Lower lobe of right lung (tissue), 2 donors: ENCODE data around the gene TUBGCP2. TPM values are rescaled to one million over a fixed set of nuclear protein-coding genes. Genes with fewer than 3 reads are reported as not detected.

Experiments
- ATAC-seq, 2 donors: fragments of 200-7000 bp; cut with Tn5 transposase; one replicate each; pipeline ENCODE4 v1.9.1; 2020 to 2022; ENCODE audit warnings: mild to moderate bottlenecking in 2 of 2, moderate library complexity in 2 of 2
- DNase-seq: peaks from one replicate; pipeline ENCODE4 v3.0.0-alpha.2; 2020
- H3K27ac ChIP-seq: fragments of 200-600 bp; one replicate; pipeline ENCODE4 v1.8.0; 2022
- H3K27me3 ChIP-seq: fragments of 200-600 bp; one replicate; pipeline ENCODE4 v1.8.0; 2022; ENCODE audit warnings: low read depth
- H3K36me3 ChIP-seq: fragments of 200-600 bp; one replicate; pipeline ENCODE4 v1.8.0; 2022; ENCODE audit warnings: mild to moderate bottlenecking
- H3K4me1 ChIP-seq: fragments of 200-600 bp; one replicate; pipeline ENCODE4 v1.8.0; 2022
- H3K4me3 ChIP-seq: fragments of 200-600 bp; one replicate; pipeline ENCODE4 v1.8.0; 2022; ENCODE audit warnings: mild to moderate bottlenecking
- H3K9me3 ChIP-seq: fragments of 200-600 bp; one replicate; pipeline ENCODE4 v1.8.0; 2022
- intact Hi-C: fragments of 100-400 bp; cut with DNase I; formaldehyde crosslinking; loops from one replicate; pipeline ENCODE4 v1.11.0; 2022
- total RNA-seq: library from RNA; stranded (reverse); fragmentation: NEBNext Ultra II Directional; extraction: Animal tissue kit (Norgen Biotek cat#: 25700); gene quantifications from one replicate; pipeline ENCODE4 v1.2.1, GENCODE V29; 2021
- TF ChIP-seq, protein P1 (sequence below): fragments of 200-600 bp; IDR thresholded peaks from one replicate; pipeline ENCODE4 v1.8.0; 2022; ENCODE audit warnings: antibody characterized with exemption, mild to moderate bottlenecking
- donor health status: DM: no; HTN: yes; CAD: no; lungs with severe emphysema.

The TUBGCP2 gene
- total RNA-seq, 1 donor from 2014 or later = 54.5 TPM

DNA sequence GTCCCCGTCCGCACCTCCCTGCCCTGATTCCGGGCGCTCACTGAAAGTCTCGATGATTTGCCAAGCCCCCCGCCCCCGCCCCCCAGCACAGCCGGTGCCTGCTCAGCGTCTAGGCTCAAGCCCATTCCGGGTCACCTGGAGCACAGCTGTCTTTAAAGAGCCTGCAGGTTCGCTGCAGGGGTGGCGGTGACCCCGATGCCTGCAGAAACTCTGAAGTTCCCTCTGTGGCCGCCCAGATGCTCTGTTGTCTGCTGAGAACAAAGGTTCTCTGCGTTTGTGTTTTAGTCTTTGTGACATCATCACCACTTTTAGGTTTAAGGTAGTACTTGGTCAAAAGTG is 70.2 kb downstream of the TUBGCP2 start:
- ATAC-seq = no peak
- Histone ChIP-seq H3K27me3 (peaks cover 85% of the 10 kb centered on the region), H3K4me3 (no peak overlapping the region), H3K4me1 (peaks cover 32% of the 10 kb centered on the region), H3K36me3 (no peaks in the 10 kb centered on the region), H3K9me3 (no peaks in the 10 kb centered on the region), H3K27ac (no peak overlapping the region)
- DNase-seq = no peak
- TF ChIP-seq, protein P1, sequence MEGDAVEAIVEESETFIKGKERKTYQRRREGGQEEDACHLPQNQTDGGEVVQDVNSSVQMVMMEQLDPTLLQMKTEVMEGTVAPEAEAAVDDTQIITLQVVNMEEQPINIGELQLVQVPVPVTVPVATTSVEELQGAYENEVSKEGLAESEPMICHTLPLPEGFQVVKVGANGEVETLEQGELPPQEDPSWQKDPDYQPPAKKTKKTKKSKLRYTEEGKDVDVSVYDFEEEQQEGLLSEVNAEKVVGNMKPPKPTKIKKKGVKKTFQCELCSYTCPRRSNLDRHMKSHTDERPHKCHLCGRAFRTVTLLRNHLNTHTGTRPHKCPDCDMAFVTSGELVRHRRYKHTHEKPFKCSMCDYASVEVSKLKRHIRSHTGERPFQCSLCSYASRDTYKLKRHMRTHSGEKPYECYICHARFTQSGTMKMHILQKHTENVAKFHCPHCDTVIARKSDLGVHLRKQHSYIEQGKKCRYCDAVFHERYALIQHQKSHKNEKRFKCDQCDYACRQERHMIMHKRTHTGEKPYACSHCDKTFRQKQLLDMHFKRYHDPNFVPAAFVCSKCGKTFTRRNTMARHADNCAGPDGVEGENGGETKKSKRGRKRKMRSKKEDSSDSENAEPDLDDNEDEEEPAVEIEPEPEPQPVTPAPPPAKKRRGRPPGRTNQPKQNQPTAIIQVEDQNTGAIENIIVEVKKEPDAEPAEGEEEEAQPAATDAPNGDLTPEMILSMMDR = no peak
- intact Hi-C loops = no loop called here

DNA sequence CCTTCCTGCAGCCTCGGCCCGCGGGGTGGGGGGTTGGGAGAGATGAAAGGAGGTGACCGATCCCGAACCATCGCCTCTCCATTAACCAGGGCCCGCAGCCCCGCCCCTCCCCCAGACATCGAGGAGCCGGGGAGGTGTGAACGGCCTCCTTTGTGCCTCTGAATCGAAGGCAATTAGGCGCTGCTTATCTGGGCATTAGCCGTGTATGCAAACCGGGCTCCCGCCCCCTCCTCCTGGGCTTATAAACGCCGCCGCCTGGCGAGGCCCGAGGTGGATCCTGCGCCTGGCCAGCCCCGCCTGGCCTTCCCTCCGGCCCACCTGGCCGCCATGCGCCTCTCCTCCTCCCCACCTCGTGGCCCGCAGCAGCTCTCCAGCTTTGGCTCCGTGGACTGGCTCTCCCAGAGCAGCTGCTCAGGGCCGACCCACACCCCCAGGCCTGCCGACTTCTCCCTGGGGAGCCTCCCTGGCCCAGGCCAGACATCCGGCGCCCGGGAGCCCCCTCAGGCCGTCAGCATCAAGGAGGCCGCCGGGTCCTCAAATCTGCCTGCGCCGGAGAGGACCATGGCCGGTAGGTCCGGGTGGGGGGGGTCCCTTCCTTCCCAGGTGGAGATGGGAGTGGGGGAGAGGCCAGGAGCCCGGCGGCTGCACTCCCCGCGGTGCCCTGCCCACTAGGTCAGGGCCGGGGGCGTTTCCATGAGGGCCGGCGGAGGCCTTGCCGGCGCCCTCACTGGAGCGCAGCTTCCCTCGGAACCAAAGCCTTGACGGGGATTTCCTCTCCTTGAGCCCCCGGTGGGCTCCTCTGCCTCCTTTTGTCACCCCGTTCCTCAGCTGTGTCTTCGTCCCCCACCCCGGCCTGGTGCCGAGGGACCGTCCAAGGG is 70.8 kb downstream of the TUBGCP2 start, which contains the start of gene VENTX:
Gene VENTX, plus strand, starts transcription at position 268 of the 878 bp plus-strand sequence. Its CDS starts 60 bp downstream, at position 328.
- no peak for DNase-seq
- ATAC-seq = no peak
- intact Hi-C loops = no loop called here
- Histone ChIP-seq H3K9me3 (no peaks in the 10 kb centered on the region), H3K27ac (no peak within 1 kb of the TSS), H3K4me3 (peak within 1 kb of the TSS; percentile 45), H3K36me3 (no peaks in the 10 kb centered on the region), H3K4me1 (peaks cover 32% of the 10 kb centered on the region), H3K27me3 (peaks cover 82% of the 10 kb centered on the region)
- TF ChIP-seq, protein P1 = no peak

DNA sequence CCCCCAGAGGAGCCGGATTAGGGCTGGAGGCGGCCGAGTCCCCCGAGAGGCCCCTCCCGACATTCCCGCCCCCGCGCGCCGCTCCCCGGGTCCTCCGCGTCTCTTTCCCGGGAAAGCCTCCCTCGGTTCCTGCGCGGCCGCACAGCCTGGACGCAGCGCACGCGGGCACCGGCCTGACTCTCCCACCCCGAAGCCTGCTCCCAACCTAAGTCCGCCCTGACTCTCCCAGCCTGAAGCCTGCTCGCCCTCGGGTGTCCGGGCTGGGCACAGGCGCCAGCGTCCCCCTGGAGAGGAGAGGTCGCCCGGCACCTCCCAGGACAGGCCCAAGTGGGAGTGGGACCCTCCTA is 71.5 kb downstream of the TUBGCP2 start:
- intact Hi-C loops = no loop called here
- H3K27me3 ChIP-seq = peaks cover 82% of the 10 kb centered on the region

DNA sequence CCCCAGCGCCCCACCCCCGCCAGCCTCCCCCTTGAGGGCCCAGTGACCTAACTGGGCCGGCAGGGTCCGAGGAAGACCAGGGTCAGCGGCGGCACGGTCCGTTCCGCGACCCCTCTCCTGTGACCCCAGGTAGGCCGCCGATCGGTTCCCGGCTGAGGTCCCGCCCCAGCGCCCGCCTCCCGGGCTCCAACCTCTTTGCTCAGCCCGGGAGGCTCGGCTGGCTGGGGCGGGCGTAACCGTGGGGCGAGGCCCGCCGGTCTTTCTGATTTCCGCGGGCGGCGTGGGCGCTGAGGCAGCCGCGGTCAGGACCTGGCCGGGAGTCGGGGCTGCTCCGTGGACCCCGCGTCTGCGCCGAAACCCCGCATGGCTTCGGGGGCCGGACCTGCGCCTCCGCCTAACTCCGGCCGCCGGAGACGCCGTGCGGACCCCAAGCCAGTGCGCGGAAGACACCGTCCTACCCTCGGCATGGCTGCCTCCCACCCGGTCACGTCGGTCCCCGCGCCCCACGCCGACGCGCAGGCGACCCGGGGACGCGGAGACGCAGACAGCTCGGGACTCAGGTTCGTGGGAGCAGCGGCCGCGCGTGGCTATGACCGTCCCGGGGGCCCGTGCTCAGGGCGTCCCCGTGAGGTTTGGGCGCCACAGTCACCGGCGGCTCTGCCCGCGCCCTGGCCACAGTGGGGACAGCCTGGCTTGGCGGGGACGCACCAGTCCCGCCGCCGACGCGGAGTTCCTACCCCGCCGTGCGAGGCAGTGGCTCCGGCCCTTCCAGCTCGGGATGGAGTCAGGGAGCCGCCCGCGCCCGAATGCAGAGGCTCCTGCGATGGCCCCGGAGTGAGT is 72.1 kb downstream of the TUBGCP2 start:
- DNase-seq = no peak
- TF ChIP-seq, protein P1 = no peak
- intact Hi-C loops = no loop called here
- peak overlapping the region; percentile 45 for H3K4me3 ChIP-seq
- peaks cover 28% of the 10 kb centered on the region for H3K4me1 ChIP-seq
- H3K36me3 ChIP-seq = no peaks in the 10 kb centered on the region
- peak overlapping the region; percentile 9 for H3K27ac ChIP-seq
- H3K9me3 ChIP-seq = no peaks in the 10 kb centered on the region
- peak; percentile 34 to 47 for ATAC-seq
- peaks cover 82% of the 10 kb centered on the region for H3K27me3 ChIP-seq

More for the DNA sequence above, 71.5 kb downstream of the TUBGCP2 start:
- Histone ChIP-seq H3K4me1 (peaks cover 32% of the 10 kb centered on the region), H3K36me3 (no peaks in the 10 kb centered on the region), H3K4me3 (peak overlapping the region; percentile 45), H3K9me3 (no peaks in the 10 kb centered on the region), H3K27ac (no peak overlapping the region)
- TF ChIP-seq, protein P1 = no peak
- DNase-seq = no peak
- peak in 1 of 2 donors; percentile 13 for ATAC-seq

DNA sequence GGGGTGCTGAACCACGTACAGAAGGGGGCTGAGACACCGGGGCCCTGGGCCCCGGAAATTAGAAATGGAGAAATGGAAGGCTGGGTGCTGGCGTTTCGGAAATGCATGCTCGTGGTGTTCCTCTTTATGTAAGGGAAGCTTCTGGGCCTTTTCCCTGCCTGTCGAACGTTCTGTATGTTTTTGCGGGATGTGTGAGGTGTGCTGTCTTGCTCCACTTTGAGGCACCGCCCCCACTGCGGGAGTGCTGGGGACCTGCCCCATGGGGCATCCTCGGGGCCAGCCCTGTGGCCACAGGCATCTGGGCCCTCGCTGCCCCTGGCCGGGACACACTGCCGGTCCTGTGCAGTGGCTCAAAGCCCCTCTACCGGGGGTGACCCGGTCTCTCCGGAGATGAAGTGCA is 72.7 kb downstream of the TUBGCP2 start:
- Histone ChIP-seq H3K4me3 (peak overlapping the region; percentile 45), H3K36me3 (no peaks in the 10 kb centered on the region), H3K27ac (peak overlapping the region; percentile 9), H3K27me3 (peaks cover 83% of the 10 kb centered on the region), H3K9me3 (no peaks in the 10 kb centered on the region), H3K4me1 (peaks cover 21% of the 10 kb centered on the region)
- ATAC-seq = peak; percentile 26 to 34
- TF ChIP-seq, protein P1 = no peak
- intact Hi-C loops = no loop called here
- no peak for DNase-seq
